Stimulated activated memory B cell treated with anti-CD40 and anti-IgM and Interleukin-4, amounts not matched to agents 10 μg/mL and 1 μg/mL and 100 μg/mL, for 72 hours (primary cell): ENCODE data around the gene RPL7L1.
A peak's percentile ranks its signal among the peaks of the same experiment; 100 is the strongest.

Source experiments
- ATAC-seq: fragments of 150-1000 bp; cut with Tn5 transposase; 2 replicates; pipeline ENCODE4 v1.10.0; 2021
- H3K27ac Mint-ChIP-seq: one replicate; pipeline ENCODE4 v1.8.0; 2022; ENCODE audit warnings: mild to moderate bottlenecking, mixed read lengths
- H3K27me3 Mint-ChIP-seq: one replicate; pipeline ENCODE4 v1.8.0; 2022; ENCODE audit warnings: mixed read lengths
- H3K36me3 Mint-ChIP-seq: one replicate; pipeline ENCODE4 v1.8.0; 2022; ENCODE audit warnings: mixed read lengths
- H3K4me1 Mint-ChIP-seq: one replicate; pipeline ENCODE4 v1.8.0; 2022; ENCODE audit warnings: mixed read lengths
- H3K4me3 Mint-ChIP-seq: one replicate; pipeline ENCODE4 v1.8.0; 2022; ENCODE audit warnings: mild to moderate bottlenecking, moderate library complexity, mixed read lengths
- H3K9me3 Mint-ChIP-seq: one replicate; pipeline ENCODE4 v1.8.0; 2022; ENCODE audit warnings: mixed read lengths

The RPL7L1 gene

DNA sequence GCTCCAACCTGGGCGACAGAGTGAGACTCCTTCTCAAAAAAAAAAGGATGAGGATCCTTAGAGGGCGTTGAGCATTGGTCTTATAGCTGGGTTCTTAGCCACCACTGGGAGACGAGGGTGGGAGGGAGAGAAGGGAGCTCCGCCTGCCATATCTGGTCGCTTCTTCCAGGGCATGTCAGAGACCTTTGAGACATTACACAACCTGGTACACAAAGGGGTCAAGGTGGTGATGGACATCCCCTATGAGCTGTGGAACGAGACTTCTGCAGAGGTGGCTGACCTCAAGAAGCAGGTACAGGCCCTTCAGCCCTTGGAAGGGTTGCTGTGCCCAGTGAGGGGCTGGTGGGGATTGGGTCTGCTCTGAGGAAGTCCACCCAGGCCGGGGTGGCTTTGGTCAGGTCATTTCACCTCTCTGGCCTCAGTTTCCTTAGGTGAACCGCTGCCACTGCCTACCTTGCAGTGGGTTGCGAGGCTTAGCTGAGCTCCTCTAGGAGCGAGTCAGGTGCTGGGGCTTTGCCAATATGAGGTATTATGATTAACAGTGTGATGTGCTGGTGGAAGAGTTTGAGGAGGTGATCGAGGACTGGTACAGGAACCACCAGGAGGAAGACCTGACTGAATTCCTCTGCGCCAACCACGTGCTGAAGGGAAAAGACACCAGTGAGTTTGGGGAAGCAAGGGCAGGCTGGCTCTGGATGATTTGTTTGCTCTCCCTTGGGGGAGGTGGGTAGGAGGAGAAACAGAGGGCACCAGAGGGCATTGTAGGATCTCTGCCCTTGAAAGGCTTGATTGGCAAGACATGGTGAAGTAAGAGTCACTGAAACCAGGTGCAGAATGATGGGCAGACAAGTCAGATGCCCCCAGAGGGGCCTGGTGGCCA lies 58.4 kb downstream of the RPL7L1 start:
- Mint-ChIP-seq H3K4me1 (peaks cover 57% of the 10 kb centered on the region), H3K9me3 (no peaks in the 10 kb centered on the region), H3K36me3 (peaks cover 79% of the 10 kb centered on the region), H3K4me3 (no peak overlapping the region), H3K27me3 (no peaks in the 10 kb centered on the region), H3K27ac (peak overlapping the region; percentile 57)
- no peak for ATAC-seq

DNA sequence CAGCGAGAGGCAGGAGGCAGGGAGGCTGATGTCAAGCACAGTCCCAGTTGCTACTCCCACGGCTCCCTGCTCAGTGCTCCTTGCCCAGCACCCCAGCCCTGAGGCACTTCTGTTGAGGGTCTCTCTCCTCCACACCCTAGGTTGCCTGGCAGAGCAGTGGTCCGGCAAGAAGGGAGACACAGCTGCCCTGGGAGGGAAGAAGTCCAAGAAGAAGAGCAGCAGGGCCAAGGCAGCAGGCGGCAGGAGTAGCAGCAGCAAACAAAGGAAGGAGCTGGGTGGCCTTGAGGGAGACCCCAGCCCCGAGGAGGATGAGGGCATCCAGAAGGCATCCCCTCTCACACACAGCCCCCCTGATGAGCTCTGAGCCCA lies 59.0 kb downstream of the RPL7L1 start:
- no peak overlapping the region for H3K4me3 Mint-ChIP-seq
- H3K27me3 Mint-ChIP-seq, result no peaks in the 10 kb centered on the region
- H3K36me3 Mint-ChIP-seq, result peaks cover 76% of the 10 kb centered on the region
- peaks cover 51% of the 10 kb centered on the region for H3K4me1 Mint-ChIP-seq
- no peak for ATAC-seq
- H3K27ac Mint-ChIP-seq, result peak overlapping the region; percentile 5
- no peaks in the 10 kb centered on the region for H3K9me3 Mint-ChIP-seq

DNA sequence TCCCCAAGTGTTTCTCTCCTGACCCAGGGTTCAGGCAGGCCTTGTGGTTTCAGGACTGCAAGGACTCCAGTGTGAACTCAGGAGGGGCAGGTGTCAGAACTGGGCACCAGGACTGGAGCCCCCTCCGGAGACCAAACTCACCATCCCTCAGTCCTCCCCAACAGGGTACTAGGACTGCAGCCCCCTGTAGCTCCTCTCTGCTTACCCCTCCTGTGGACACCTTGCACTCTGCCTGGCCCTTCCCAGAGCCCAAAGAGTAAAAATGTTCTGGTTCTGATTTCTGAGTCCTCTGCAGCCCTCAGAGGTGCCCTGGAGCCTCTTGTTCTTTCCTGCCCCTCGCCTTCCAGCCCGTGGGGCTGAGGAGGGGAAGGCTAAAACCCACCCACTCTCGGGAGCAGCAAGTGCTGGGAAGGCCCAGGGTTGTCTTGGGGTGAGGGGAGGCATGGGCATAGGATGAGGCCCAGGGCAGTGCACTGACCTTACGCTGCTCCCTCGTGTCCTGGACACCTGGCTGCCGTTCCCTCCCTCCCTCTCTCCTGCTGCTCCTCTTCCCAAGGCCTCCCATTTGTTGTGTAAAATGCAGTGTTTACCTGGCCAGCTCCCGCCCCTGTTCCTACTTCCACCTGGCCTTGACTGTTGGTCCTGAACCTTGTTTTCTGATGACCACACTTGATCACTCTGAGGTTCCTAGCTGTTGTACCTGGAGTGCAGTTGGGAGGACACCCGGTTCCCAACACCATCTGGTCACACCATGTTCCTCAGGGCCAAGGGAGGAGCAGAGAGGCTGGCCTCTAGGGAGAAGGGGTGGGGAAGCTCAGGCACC lies 59.8 kb downstream of the RPL7L1 start:
- ATAC-seq, result no peak
- no peak overlapping the region for H3K4me3 Mint-ChIP-seq
- peaks cover 43% of the 10 kb centered on the region for H3K4me1 Mint-ChIP-seq
- no peaks in the 10 kb centered on the region for H3K9me3 Mint-ChIP-seq
- no peaks in the 10 kb centered on the region for H3K27me3 Mint-ChIP-seq
- peak overlapping the region; percentile 5 for H3K27ac Mint-ChIP-seq
- H3K36me3 Mint-ChIP-seq, result peaks cover 68% of the 10 kb centered on the region
